OCI-LY1 (cell line): ENCODE results near the gene SHROOM1.

Experiments used
- EZH2 ChIP-seq: fragments of 200-600 bp; sonication (generic), shearing (Covaris generic); IDR thresholded peaks from 2 replicates; pipeline ENCODE4 v1.8.0; 2017; ENCODE audit warnings: borderline replicate concordance, mixed run types, mild to moderate bottlenecking, antibody characterized with exemption, low read length, moderate library complexity, mixed read lengths
- TF ChIP-seq, protein P1 (sequence below): fragments of 200-600 bp; sonication (generic), shearing (Covaris generic); IDR thresholded peaks from 2 replicates; pipeline ENCODE4 v1.5.1; 2017; ENCODE audit warnings: mild to moderate bottlenecking, antibody characterized with exemption, low read length, moderate library complexity, mixed read lengths

- TF ChIP-seq, protein P1, sequence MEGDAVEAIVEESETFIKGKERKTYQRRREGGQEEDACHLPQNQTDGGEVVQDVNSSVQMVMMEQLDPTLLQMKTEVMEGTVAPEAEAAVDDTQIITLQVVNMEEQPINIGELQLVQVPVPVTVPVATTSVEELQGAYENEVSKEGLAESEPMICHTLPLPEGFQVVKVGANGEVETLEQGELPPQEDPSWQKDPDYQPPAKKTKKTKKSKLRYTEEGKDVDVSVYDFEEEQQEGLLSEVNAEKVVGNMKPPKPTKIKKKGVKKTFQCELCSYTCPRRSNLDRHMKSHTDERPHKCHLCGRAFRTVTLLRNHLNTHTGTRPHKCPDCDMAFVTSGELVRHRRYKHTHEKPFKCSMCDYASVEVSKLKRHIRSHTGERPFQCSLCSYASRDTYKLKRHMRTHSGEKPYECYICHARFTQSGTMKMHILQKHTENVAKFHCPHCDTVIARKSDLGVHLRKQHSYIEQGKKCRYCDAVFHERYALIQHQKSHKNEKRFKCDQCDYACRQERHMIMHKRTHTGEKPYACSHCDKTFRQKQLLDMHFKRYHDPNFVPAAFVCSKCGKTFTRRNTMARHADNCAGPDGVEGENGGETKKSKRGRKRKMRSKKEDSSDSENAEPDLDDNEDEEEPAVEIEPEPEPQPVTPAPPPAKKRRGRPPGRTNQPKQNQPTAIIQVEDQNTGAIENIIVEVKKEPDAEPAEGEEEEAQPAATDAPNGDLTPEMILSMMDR: no peak
- TF ChIP-seq EZH2: no peak
Observed at GRCh38 chr5:132853323-132853722, 22.9 kb upstream of the SHROOM1 start.
